ENCODE results near the gene CAPN6.

The CAPN6 gene

DNA sequence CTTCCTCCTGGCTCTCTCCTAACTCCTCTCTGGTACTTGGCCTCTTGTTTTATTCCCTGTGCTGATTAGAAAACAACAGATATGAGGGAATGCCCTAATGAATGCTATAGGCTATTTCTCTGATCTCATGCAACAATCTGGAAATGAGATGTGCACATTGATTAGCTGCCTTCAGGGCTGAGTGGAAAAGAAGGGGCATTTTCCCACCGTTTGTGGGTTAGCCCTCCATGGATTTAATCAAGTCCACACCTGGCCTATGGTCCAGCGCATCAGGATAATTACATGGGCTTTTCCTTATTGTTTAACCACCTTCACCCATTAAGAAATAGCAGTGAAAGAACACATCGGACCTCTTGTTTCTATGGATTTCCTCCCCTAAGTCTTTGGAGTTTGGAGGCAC lies 70.0 kb downstream of the CAPN6 start:
- no peak for DNase-seq (ENCODE audit: low read depth in 2 of 3, low spot score in 1 of 3)

- DNase-seq (ENCODE audit: low read depth in 2 of 3, low spot score in 1 of 3) = no peak
These were observed 70.8 kb downstream of the CAPN6 start for GRCh38 chrX:111199505-111199904.

Measured in stimulated activated CD4-positive, alpha-beta T cell treated with anti-CD3 and anti-CD28 coated beads, Interleukin-12 subunit alpha, Interleukin-12 subunit beta, amount 100 ng/mL, for 48 hours (primary cell).